SJCRH30 (cell line): Measurements from ENCODE around the gene MAP3K6. TPM values are rescaled to one million over a fixed set of nuclear protein-coding genes. Genes with fewer than 3 reads are reported as not detected.

ENCODE experiments used
- DNase-seq, 2 experiments: peaks; one replicate each; pipeline ENCODE4 v3.0.0-alpha.2; 2015 to 2020
- H3K27ac ChIP-seq: fragments of 250-450 bp; sonication (Bioruptor Pico); 2 replicates; pipeline ENCODE4 v1.5.1; 2020; ENCODE audit warnings: mild to moderate bottlenecking, moderate library complexity
- H3K27me3 ChIP-seq: fragments of 250-450 bp; sonication (Bioruptor Pico); 2 replicates; pipeline ENCODE4 v1.5.1; 2020; ENCODE audit warnings: mild to moderate bottlenecking, moderate library complexity
- H3K36me3 ChIP-seq: fragments of 250-450 bp; sonication (Bioruptor Pico); 2 replicates; pipeline ENCODE4 v1.5.1; 2020; ENCODE audit warnings: mild to moderate bottlenecking, moderate library complexity
- H3K4me1 ChIP-seq: fragments of 250-450 bp; sonication (Bioruptor Pico); 2 replicates; pipeline ENCODE4 v1.5.1; 2020; ENCODE audit warnings: mild to moderate bottlenecking, moderate library complexity
- H3K4me3 ChIP-seq: fragments of 250-450 bp; sonication (Bioruptor Pico); 2 replicates; pipeline ENCODE4 v1.5.1; 2020; ENCODE audit warnings: mild to moderate bottlenecking, moderate library complexity
- H3K9me3 ChIP-seq: fragments of 250-450 bp; sonication (Bioruptor Pico); replicated peaks from 2 replicates; pipeline ENCODE4 v1.5.1; 2020; ENCODE audit warnings: mild to moderate bottlenecking, moderate library complexity
- total RNA-seq: library from RNA; depleted of rRNA; stranded (reverse); fragments of >200 nt; shearing (Covaris generic); gene quantifications from 2 replicates; pipeline ENCODE4 v1.2.3, GENCODE V29; 2014

MAP3K6 gene
- total RNA-seq, 1 experiment from 2014 or later = 10.0 TPM

DNA sequence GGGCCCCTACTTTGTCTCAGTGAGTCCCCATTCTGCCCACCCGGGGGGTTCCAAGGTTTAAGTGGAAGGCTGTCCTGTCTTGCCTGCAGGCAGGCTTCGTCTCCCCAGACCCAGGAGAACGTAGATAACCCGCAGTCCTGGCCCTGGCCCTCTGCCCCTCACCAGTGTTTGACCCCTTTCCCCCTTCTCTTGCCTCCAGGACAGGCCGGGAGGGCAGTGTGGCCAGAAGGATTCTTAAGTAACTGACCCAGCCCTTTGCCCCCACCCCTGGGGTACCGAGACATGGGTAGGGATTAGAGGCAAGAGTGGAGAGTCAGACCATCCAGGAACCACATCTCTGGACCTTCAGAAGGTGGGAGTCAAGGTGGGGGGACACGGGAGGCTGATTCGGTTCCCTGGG is 36.0 kb downstream of the MAP3K6 start:
- no peaks in the 10 kb centered on the region for H3K9me3 ChIP-seq
- H3K27ac ChIP-seq = no peak overlapping the region
- no peaks in the 10 kb centered on the region for H3K27me3 ChIP-seq
- no peak overlapping the region for H3K4me3 ChIP-seq
- H3K36me3 ChIP-seq = peaks cover 31% of the 10 kb centered on the region
- DNase-seq = no peak
- peaks cover 3% of the 10 kb centered on the region; the same call in 1 of the 2 replicates for H3K4me1 ChIP-seq

DNA sequence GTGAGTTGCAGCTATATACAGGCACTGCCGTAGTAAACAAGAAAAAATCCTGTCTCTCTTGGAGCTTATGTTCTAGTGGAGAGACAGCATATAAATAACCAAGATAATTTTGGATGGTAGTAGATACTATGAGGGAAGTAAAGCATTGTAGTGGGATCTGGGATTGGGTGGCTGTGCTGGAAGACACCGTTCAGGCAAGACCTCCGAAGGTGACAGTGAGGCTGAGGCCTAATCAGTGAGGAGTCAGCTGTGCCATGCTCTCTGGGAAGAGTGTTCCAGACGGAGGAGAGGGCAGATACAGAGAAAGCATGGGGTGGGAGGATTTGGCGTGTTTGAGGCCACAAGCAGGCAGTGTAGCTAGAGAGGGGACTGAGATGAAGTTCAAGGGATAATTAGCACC is 38.8 kb downstream of the MAP3K6 start:
- Histone ChIP-seq H3K9me3 (no peaks in the 10 kb centered on the region), H3K36me3 (peaks cover 32% of the 10 kb centered on the region), H3K27ac (no peak overlapping the region), H3K27me3 (no peaks in the 10 kb centered on the region), H3K4me1 (peaks cover 3% of the 10 kb centered on the region; the same call in 1 of the 2 replicates), H3K4me3 (no peak overlapping the region)
- no peak for DNase-seq

DNA sequence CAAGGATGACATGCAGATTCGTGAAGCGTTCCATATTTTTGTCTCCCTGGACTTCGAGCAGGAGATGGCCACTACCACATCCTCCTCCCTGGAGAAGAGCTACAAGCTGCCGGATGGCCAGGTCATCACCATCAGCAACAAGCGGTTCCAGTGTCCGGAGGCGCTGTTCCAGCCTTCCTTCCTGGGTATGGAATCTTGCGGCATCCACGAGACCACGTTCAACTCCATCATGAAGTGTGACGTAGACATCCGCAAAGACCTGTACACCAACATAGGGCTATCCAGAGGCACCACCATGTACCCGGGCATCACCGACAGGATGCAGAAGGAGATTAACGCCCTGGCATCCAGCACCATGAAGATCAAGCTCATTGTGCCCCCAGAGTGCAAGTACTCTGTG is 41.5 kb downstream of the MAP3K6 start:
- H3K36me3 ChIP-seq = peaks cover 24% of the 10 kb centered on the region

DNA sequence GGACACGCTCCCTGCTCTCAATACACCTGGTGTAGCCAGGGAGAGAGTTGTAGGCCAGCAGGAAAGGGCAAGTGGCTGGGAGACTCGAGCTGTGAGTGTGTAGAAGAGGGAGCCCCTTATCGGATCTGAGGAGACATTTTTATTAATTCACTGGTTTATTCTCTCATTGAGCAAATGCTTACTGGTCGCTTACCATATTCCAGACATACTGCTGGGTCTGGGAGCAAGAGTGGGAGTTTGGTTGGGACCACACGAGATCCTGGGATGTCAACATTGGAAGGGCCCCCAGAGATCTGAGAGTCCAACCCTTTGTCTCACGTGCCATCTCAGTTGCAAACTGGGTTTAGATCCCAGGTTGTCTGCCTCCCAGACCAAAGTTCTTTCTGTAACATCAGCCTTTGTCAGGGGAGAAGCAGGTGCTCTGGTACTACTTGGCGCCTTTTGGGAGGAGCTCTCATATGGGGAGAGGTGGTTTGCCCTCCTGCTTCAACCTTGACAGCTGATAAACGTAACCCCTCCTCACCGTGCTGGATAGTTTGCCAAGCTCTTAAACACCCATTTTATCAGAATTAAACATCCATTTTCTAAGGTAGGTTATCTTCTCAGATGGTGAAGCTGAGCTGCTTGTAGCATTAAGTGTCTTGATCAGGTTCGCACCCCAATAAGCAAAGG is 44.1 kb downstream of the MAP3K6 start:
- Histone ChIP-seq H3K9me3 (no peaks in the 10 kb centered on the region), H3K36me3 (peaks cover 15% of the 10 kb centered on the region), H3K4me3 (peak overlapping the region; percentile 77), H3K27ac (peak overlapping the region; percentile 60), H3K27me3 (0 out of 2 replicates have a peak, but pooled peaks cover 6% of the 10 kb centered on the region), H3K4me1 (peaks cover 3% of the 10 kb centered on the region; the same call in 1 of the 2 replicates)
- DNase-seq = peak in 1 of 2 experiments; percentile 20

More for the DNA sequence above, 41.5 kb downstream of the MAP3K6 start:
- Histone ChIP-seq H3K4me3 (no peak overlapping the region), H3K4me1 (peaks cover 3% of the 10 kb centered on the region; the same call in 1 of the 2 replicates), H3K27me3 (no peaks in the 10 kb centered on the region), H3K27ac (no peak overlapping the region), H3K9me3 (no peaks in the 10 kb centered on the region)
- DNase-seq = no peak

DNA sequence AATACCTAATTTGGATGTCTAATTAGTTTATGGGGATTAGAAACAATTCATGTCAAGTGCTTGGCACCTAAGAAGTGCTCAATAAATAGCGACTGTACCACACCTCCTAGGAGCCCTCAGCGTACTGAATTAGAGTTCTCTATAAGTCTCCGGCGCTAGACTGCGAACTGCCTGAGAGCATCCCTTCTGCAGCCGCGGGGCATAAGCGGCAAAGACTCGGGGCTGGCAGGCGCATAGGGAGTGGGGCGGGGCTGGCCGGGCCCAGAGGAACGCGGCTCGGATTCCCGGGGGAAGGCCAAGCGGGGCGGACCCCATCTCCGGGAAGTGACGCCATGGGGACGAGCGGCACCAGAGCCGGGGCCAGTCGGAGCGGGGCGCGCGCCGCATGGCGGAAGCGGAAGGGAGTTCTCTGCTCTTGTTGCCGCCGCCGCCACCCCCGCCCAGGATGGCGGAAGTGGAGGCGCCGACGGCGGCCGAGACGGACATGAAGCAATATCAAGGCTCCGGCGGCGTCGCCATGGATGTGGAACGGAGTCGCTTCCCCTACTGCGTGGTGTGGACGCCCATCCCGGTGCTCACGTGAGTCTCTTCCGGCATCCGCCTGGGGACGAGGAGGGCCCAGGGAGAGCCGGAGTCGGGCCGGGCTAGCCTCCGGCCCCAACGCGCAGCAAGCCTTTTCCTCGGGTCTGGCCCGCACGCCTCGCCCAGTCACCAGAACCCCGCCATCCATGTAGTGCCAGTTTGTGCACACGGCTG is 44.8 kb downstream of the MAP3K6 start, which contains the start of gene TMEM222:
TSS of gene TMEM222 (plus strand) at position 351 of the 756 bp plus-strand sequence. CDS start at position 386, 35 bp downstream.
- Histone ChIP-seq H3K4me1 (peaks cover 2% of the 10 kb centered on the region; the same call in 1 of the 2 replicates), H3K4me3 (peak within 1 kb of the TSS; percentile 77), H3K27ac (peak within 1 kb of the TSS; percentile 60), H3K27me3 (0 out of 2 replicates have a peak, but pooled peaks cover 8% of the 10 kb centered on the region), H3K9me3 (no peaks in the 10 kb centered on the region), H3K36me3 (peaks cover 13% of the 10 kb centered on the region)
- DNase-seq = peak; percentile 98

DNA sequence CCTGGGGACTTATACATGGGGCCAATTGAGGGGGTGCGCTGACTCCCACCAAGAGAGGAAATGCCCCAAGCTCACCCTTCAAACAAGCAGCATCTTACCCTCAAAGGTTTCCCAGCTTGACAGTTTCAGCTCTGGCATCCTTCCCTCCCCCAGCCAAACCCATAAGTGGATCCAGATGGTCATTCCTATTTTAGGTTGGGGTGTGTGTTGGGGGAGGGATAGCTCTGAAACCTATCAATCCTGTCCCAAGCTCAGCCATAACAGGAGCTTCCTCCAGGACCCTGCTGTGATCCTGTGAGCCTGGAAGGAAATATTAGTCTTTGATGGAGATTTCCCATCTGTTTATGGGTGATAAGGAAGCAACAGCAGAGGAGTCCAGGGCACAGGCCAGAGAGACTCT is 48.2 kb downstream of the MAP3K6 start:
- H3K4me3 ChIP-seq = no peak overlapping the region
- DNase-seq = no peak
- H3K27me3 ChIP-seq = peaks cover 9% of the 10 kb centered on the region; the same call in 1 of the 2 replicates
- no peaks in the 10 kb centered on the region; the same call in 1 of the 2 replicates for H3K4me1 ChIP-seq
- no peak overlapping the region for H3K27ac ChIP-seq
- no peaks in the 10 kb centered on the region for H3K36me3 ChIP-seq
- H3K9me3 ChIP-seq = no peaks in the 10 kb centered on the region

DNA sequence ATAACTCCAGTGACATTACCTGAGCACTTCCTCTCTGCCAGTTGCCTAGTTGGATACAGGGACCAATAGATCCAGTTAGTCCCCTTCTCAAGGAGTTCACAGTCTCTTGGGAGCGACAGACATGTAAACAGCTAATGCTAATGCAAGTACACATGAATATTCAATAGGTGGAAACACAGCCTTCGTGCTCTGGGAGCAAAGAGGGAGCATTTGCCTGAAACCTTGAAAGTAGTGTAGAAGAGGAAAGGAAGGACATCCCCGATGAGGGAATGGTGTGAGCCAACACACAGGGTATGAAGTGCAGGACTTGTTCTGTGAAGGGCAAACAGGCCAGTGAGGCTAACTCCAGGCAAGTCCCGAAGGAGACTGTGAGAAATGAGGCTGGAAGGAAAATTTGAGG is 48.6 kb downstream of the MAP3K6 start:
- Histone ChIP-seq H3K4me1 (no peaks in the 10 kb centered on the region; the same call in 1 of the 2 replicates), H3K9me3 (no peaks in the 10 kb centered on the region), H3K36me3 (no peaks in the 10 kb centered on the region), H3K27ac (no peak overlapping the region), H3K27me3 (peaks cover 9% of the 10 kb centered on the region; the same call in 1 of the 2 replicates), H3K4me3 (no peak overlapping the region)
- DNase-seq = no peak

DNA sequence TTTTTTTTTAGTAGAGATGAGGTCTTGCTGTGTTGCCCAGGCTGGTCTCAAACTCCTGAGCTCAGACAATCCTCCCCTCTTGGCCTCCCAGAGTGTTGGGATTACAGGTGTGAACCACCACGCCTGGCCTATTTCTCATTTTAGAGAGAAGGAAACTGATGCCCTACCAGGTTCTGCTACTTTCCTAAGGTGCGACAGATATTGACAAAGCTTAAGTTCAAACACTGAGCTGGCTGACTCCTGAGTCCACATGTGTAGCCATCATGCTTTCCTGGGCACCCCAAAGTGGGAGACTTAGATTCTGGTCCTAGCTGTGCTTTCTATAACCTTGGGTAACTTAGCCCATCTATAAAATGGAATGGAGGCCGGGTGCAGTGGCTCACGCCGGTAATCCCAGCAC is 49.9 kb downstream of the MAP3K6 start:
- H3K9me3 ChIP-seq = no peaks in the 10 kb centered on the region
- no peaks in the 10 kb centered on the region for H3K36me3 ChIP-seq
- no peak overlapping the region for H3K4me3 ChIP-seq
- DNase-seq = no peak
- peaks cover 9% of the 10 kb centered on the region; the same call in 1 of the 2 replicates for H3K27me3 ChIP-seq
- no peaks in the 10 kb centered on the region for H3K4me1 ChIP-seq
- H3K27ac ChIP-seq = no peak overlapping the region

DNA sequence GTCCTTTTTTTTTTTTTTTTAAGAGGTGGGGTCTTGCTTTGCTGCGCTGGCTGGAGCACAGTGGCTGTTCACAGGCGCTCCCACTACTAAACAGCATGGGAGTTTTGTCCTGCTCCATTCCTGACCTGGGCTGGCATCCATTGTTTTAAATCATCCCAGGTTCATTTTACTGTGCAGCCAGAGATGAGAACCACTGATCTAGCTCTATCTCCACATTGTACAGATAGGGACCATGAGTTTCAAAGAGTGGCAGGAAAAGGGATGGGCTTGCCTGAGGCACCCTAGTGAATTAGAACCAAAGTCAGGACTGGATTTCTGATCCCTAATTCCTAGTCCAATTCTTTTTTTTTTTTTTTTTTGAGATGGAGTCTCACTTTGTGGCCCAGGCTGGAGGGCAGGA is 52.0 kb downstream of the MAP3K6 start:
- no peak for DNase-seq
- H3K9me3 ChIP-seq = no peaks in the 10 kb centered on the region
- no peak overlapping the region for H3K27ac ChIP-seq
- H3K27me3 ChIP-seq = peaks cover 9% of the 10 kb centered on the region; the same call in 1 of the 2 replicates
- no peak overlapping the region for H3K4me3 ChIP-seq
- no peaks in the 10 kb centered on the region for H3K36me3 ChIP-seq
- peaks cover 9% of the 10 kb centered on the region for H3K4me1 ChIP-seq

DNA sequence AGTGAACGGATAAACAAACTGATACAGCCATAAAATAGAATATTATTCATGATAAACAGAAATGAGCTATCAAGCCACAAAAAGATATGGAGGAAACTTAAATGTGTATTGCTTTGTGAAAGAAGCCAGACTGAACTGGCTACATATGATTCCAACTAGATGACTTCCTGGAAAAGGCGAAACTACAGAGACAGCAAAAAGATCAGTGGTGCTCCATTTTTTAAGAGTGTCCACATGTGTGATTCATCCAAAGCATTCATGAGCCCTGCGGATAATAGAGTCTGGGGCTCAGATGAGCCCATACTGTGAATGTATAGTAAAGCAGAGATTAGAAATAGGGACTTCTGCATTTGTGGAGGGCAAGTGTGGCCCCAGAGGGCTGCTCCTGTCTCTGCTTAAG is 52.6 kb downstream of the MAP3K6 start:
- H3K4me3 ChIP-seq = no peak overlapping the region
- H3K27me3 ChIP-seq = peaks cover 9% of the 10 kb centered on the region; the same call in 1 of the 2 replicates
- no peak for DNase-seq

DNA sequence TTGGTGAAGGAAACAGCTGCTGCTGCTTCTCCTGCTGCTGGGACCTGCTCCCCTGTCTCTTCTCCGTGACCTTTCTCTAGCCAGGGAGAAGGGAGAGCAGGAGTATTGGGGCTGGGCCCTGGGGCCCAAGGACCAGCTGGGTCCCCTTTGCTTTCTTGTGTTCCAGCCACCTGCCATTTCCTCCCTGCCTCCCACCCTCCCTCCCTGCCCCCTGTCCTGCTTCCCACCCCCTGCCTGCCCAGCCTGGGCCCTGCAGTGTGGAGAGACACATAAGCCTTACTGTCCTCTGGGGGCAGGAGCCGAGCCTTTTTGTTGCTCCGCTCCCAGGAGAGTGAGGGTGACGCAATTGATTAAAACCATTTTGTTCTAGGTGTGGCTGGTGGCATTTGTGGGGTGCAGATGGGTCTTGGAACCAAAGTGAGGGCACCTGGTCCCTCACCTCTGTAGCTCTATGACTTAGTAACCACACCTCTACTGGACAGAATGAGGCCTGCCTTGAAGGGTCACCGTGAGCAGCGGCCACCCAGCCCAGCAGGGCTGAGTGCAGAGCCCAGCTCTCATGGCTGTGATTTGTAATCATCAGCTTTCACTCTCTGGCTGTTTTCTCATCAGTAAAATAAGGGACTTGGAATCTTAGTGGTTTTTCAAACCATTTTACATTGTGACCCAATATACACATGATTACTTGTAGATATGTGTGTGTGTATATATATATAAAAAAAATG is 58.7 kb downstream of the MAP3K6 start:
- Histone ChIP-seq H3K27me3 (no peaks in the 10 kb centered on the region), H3K4me1 (peaks cover 36% of the 10 kb centered on the region), H3K4me3 (no peak overlapping the region), H3K27ac (peak overlapping the region; percentile 47), H3K36me3 (no peaks in the 10 kb centered on the region), H3K9me3 (no peaks in the 10 kb centered on the region)
- peak; percentile 78 to 88 for DNase-seq

More for the DNA sequence above, 52.6 kb downstream of the MAP3K6 start:
- no peak overlapping the region for H3K27ac ChIP-seq
- H3K36me3 ChIP-seq = no peaks in the 10 kb centered on the region
- H3K4me1 ChIP-seq = peaks cover 12% of the 10 kb centered on the region
- H3K9me3 ChIP-seq = no peaks in the 10 kb centered on the region

DNA sequence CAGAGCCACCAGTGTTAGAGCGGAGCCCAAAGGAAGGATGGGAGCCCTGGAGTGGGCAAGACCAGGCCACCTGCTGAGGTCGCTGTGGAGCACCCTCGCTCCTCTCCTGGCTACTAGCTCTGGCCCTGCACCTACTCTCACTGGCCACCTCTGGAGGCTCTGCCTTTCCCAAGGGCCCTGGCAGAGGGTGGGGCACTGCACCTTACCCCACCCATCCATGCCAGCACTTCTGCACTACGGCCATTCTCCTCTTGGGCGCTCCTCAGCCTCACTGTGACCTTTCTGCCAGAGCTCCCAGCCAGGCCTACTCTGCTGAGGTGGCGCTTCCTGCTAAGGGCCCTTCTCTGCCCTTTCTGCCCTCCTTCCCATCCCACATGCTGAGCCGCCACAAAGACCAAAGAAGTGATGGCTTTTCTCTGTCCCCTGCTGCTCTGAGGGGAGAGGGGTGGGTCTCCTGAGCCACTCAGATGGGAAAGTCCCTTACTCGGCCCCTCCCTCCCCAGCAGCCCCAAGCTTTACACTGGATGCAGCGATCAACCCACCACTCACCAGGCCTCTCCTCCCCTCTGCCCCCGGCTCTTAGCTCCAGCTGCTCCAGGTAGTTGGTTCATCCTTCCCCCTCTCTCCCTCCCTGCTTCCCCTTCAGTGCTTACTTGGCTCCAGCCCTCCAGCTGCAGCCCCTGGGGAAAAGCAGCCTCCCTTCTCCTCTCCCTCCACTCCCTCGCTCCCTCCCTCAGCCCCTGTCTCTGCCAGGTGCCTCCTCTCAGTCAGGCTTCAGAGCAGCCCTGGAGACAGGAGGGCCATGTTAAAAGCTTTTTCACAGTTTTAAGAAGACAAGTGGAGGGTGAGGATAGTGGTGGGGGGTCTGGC is 59.6 kb downstream of the MAP3K6 start:
- no peaks in the 10 kb centered on the region for H3K36me3 ChIP-seq
- DNase-seq = peak; percentile 81 to 89
- peaks cover 36% of the 10 kb centered on the region for H3K4me1 ChIP-seq
- peak overlapping the region; percentile 47; the same call in 1 of the 2 replicates for H3K27ac ChIP-seq
- H3K27me3 ChIP-seq = no peaks in the 10 kb centered on the region
- no peaks in the 10 kb centered on the region for H3K9me3 ChIP-seq
- H3K4me3 ChIP-seq = no peak overlapping the region

DNA sequence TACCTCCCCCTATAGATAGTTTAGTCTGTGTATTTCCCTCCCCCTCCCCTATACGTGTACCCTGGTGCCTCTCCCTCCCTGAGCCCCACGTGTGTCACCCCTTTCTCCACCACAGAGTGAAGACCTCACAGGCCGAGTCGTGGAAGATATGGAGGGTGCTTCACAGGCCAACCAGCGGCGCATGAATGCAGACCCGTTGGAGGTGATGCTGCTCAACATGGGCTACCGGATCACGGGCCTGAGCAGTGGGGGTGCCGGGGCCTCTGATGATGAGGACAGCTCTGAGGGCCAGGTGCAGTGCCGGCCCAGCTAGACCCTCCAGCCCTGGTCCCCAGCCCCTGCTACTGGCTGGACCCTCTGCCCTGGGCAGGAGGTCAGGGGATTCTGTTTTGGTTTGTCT is 60.7 kb downstream of the MAP3K6 start:
- no peak overlapping the region for H3K4me3 ChIP-seq
- no peaks in the 10 kb centered on the region for H3K27me3 ChIP-seq
- DNase-seq = no peak
- H3K27ac ChIP-seq = no peak overlapping the region
- H3K4me1 ChIP-seq = peaks cover 40% of the 10 kb centered on the region
- no peaks in the 10 kb centered on the region for H3K9me3 ChIP-seq
- no peaks in the 10 kb centered on the region for H3K36me3 ChIP-seq
